ENCODE data around the gene TMEM147.
A peak's percentile ranks its signal among the peaks of the same experiment; 100 is the strongest.
"Not testable (repeated sequence)": the region's sequence is repeated elsewhere in the genome, so short reads cannot be mapped to it uniquely, and the experiment has no call there.

The TMEM147 gene

GRCh38 chr19:35563207-35563829 is 17.9 kb downstream of the TMEM147 start, which contains the start of gene ATP4A:
Gene ATP4A, minus strand, starts transcription at chr19:35563658. Its CDS starts 29 bp downstream, at chr19:35563629.
- ATAC-seq: no peak
- DNase-seq: no peak

DNA sequence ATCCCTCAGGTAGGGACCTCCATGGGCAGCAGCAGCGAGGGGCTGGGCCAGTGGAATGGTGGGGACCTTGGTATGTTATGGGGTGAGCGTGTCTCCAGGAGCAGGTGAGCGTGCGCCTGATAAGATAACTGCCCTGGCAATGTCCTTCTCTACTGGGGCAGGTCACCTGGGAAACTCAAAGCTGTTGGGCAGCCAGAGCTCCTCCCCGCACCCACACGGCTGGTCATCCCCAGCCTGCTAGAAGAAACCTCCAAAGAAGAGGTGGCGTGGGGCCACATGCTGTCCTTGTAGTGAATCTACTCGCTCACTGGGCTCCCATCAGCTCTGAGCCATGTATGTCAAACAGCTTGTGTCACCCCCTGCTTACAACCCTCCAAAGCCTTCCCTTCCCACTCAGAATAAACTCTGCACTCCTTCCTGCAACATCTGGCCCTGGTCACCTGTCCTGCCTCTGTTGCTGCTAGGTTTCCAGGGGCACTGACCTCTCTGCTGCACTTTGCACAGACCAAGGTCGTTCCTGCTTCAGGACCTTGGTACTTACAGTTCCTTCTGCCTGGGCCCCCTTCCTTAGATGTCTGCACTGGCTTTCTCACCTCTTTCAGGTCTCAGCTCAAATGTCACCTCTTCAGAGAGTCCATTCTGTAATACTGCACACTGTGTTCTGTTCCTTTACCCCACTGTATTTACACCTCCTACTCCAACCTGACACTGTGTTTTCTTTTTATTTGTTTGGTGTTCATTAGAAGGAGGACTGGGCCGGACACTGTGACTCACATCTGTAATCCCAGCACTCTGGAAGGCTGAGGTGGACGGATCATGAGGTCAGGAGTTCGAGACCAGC is 19.8 kb downstream of the TMEM147 start:
- DNase-seq (no peak), ATAC-seq (no peak)

DNA sequence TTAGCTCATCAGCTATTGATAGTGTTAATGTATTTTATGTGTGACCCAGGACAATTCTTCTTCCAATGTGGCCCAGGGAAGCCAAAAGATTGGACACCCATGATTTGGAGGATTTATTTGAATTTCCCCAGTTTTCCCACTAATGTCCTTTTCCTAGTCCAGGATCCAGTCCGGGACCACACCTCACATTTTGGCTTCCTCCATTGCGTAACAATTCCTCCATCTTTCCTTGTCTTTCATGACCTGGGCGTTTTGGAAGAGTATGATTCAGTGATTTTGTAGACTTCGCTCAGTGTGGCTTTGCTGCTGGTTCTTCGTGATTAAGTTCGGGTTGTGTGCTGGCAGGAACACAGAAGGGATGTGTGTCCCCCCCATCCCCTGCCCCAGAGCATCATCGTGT is 21.3 kb downstream of the TMEM147 start:
- ATAC-seq (no peak), DNase-seq (no peak)

- DNase-seq: no peak
- no peak for ATAC-seq
Measured at GRCh38 chr19:35569281-35569781, 23.9 kb downstream of the TMEM147 start.

GRCh38 chr19:35571406-35571965 is 26.1 kb downstream of the TMEM147 start:
- DNase-seq: no peak
- no peak for ATAC-seq

GRCh38 chr19:35577918-35578317 is 32.5 kb downstream of the TMEM147 start:
- DNase-seq (no peak), ATAC-seq (no peak)

GRCh38 chr19:35578707-35579106 is 33.3 kb downstream of the TMEM147 start:
- ATAC-seq (no peak), DNase-seq (no peak)

GRCh38 chr19:35582760-35583159 is 37.3 kb downstream of the TMEM147 start:
- DNase-seq (no peak), ATAC-seq (no peak)

DNA sequence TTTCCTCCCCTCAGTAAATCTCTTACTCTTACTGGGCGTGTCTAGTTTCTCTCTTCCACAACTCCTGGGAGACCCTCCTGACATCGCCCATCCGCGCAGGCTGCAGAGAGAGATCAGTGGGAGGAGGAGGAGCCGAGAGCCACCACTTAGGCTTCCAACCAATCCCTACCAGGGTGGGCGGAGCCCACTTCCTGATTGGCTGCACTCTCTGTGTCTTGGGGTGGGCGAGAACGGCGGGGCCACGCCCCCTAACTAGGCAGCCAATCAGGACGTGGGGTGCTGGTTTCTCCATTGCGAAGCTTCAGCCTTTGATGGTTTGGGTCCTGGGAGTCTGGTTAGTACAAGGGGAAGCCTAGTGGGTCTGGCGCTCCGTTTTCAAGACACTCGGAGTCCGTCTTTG is 40.4 kb downstream of the TMEM147 start, which contains the start of gene PMIS2:
Gene PMIS2, plus strand, starts transcription at position 326 of the 400 bp plus-strand sequence. CDS start 87 bp downstream, outside the sequence.
- no peak for ATAC-seq
- DNase-seq: peak; percentile 28

- ATAC-seq (no peak), DNase-seq (no peak)
Measured at GRCh38 chr19:35587321-35587720, 41.9 kb downstream of the TMEM147 start.

GRCh38 chr19:35590875-35591274 is 45.4 kb downstream of the TMEM147 start:
- ATAC-seq (no peak), DNase-seq (no peak)

- no peak for ATAC-seq
- no peak for DNase-seq
Measured at GRCh38 chr19:35592226-35592625, 46.8 kb downstream of the TMEM147 start.

- not testable (repeated sequence) for ATAC-seq, DNase-seq
Measured at GRCh38 chr19:35595026-35595425, 49.6 kb downstream of the TMEM147 start.

GRCh38 chr19:35595928-35596327 is 50.5 kb downstream of the TMEM147 start:
- DNase-seq (no peak), ATAC-seq (no peak)

- ATAC-seq (peak; percentile 71), DNase-seq (peak; percentile 27)
Measured at GRCh38 chr19:35596366-35596999, 51.1 kb downstream of the TMEM147 start.
